Endothelial cell of umbilical vein (primary cell): Measurements from ENCODE around the gene C17orf78. TPM values are rescaled to one million over a fixed set of nuclear protein-coding genes. Genes with fewer than 3 reads are reported as not detected.

Source experiments
- BruUV-seq: library from RNA; stranded (reverse); fragments of 400-500 nt; replicated peaks from 2 replicates; lab custom pipeline; 2021; lab: Mats Ljungman, UMichigan
- CTCF ChIA-PET: fragments of 300-600, 350-600 bp; sonication (Branson Sonifier 250); formaldehyde crosslinking; loops from one replicate; lab custom pipeline; 2021; ENCODE audit warnings: antibody characterized with exemption, inconsistent platforms; lab: Charles Lee
- POLR2A ChIA-PET: fragments of 300-600, 350-600 bp; sonication (Branson Sonifier 250); formaldehyde crosslinking; loops from one replicate; lab custom pipeline; 2021; ENCODE audit warnings: antibody characterized with exemption, inconsistent platforms; lab: Charles Lee
- DNase-seq: peaks from one replicate; pipeline ENCODE4 v3.0.0-alpha.2; 2011; ENCODE audit warnings: low read depth, low spot score
- FAIRE-seq: peaks from 2 replicates; lab custom pipeline; 2011; peaks lifted over from hg19 to GRCh38; lab: Jason Lieb, UNC
- H2AFZ ChIP-seq: 2 replicates; pipeline ENCODE4 v1.6.0; 2012; ENCODE audit warnings: low read depth, low read length, control low read depth, inconsistent platforms
- H3K27ac ChIP-seq: 2 replicates; pipeline ENCODE4 v1.5.1; 2011; ENCODE audit warnings: low read depth, mild to moderate bottlenecking, control low read depth, low read length, moderate library complexity; ENCODE audit not compliant: insufficient read depth
- H3K27me3 ChIP-seq, 2 experiments: 2 replicates each; pipeline versions ENCODE4 v1.6.0 to v1.6.1; 2011; ENCODE audit warnings: low read length in 2 of 2, mixed read lengths in 1 of 2; ENCODE audit not compliant: control insufficient read depth in 2 of 2, insufficient read depth in 2 of 2
- H3K36me3 ChIP-seq, 2 experiments: 2 replicates in 1 of 2; 3 replicates in 1 of 2; pipeline ENCODE4 v1.5.1; 2011; ENCODE audit warnings: low read length in 2 of 2, mild to moderate bottlenecking in 1 of 2, moderate library complexity in 1 of 2; ENCODE audit not compliant: control insufficient read depth in 2 of 2, insufficient read depth in 2 of 2; ENCODE audit errors: extremely low read depth in 1 of 2
- H3K4me1 ChIP-seq: 3 replicates; pipeline ENCODE4 v1.5.1; 2011; ENCODE audit warnings: mild to moderate bottlenecking, low read length; ENCODE audit not compliant: control insufficient read depth, insufficient read depth; ENCODE audit errors: extremely low read depth
- H3K4me2 ChIP-seq: 2 replicates; pipeline ENCODE4 v1.6.1; 2011; ENCODE audit warnings: low read length, control low read depth, mixed read lengths; ENCODE audit not compliant: insufficient read depth
- H3K4me3 ChIP-seq, 3 experiments: fragments of 200-600 bp in 1 of 3; sonication (generic), shearing (Covaris generic) in 1 of 3; replicated peaks in 1 of 3; 2 replicates each; pipeline ENCODE4 v1.5.1; 2011 to 2016; ENCODE audit warnings: control low read depth in 3 of 3, low read length in 3 of 3, mild to moderate bottlenecking in 2 of 3, inconsistent platforms in 1 of 3, low read depth in 1 of 3, moderate library complexity in 1 of 3; ENCODE audit not compliant: insufficient read depth in 1 of 3
- H3K79me2 ChIP-seq: 2 replicates; pipeline ENCODE4 v1.6.0; 2012; ENCODE audit warnings: low read length, inconsistent platforms; ENCODE audit not compliant: control insufficient read depth, insufficient read depth
- H3K9ac ChIP-seq: replicated peaks from 2 replicates; pipeline ENCODE3; 2011; ENCODE audit warnings: low read length, control low read depth; ENCODE audit not compliant: insufficient read depth; ENCODE audit errors: extremely low read depth
- H3K9me1 ChIP-seq: replicated peaks from 3 replicates; pipeline ENCODE4 v1.6.0; 2011; ENCODE audit warnings: mild to moderate bottlenecking, low read length; ENCODE audit not compliant: control insufficient read depth, insufficient read depth; ENCODE audit errors: extremely low read depth
- H3K9me3 ChIP-seq: replicated peaks from 2 replicates; pipeline ENCODE4 v1.5.1; 2012; ENCODE audit warnings: low read length, inconsistent platforms; ENCODE audit not compliant: control insufficient read depth, insufficient read depth
- H4K20me1 ChIP-seq: replicated peaks from 2 replicates; pipeline ENCODE3; 2011; ENCODE audit warnings: mild to moderate bottlenecking, low read length; ENCODE audit not compliant: control insufficient read depth, insufficient read depth; ENCODE audit errors: extremely low read depth
- EZH2 ChIP-seq: IDR thresholded peaks from 2 replicates; pipeline ENCODE4 v1.6.1; 2012; ENCODE audit warnings: borderline replicate concordance, low read depth, mild to moderate bottlenecking, moderate library complexity, low read length, inconsistent platforms; ENCODE audit not compliant: severe bottlenecking
- FOS ChIP-seq: IDR thresholded peaks from 2 replicates; pipeline ENCODE4 v1.6.1; 2011; ENCODE audit warnings: mild to moderate bottlenecking, low read length, moderate library complexity, borderline replicate concordance; ENCODE audit not compliant: insufficient read depth
- GATA2 ChIP-seq: IDR thresholded peaks from 2 replicates; pipeline ENCODE4 v1.7.0; 2011; ENCODE audit warnings: low read depth, mild to moderate bottlenecking, moderate library complexity, mixed read lengths, low read length; ENCODE audit not compliant: insufficient read length, insufficient read depth
- JUN ChIP-seq: IDR thresholded peaks from 2 replicates; pipeline ENCODE4 v1.6.1; 2011; ENCODE audit warnings: borderline replicate concordance, low read depth; ENCODE audit not compliant: insufficient read length, insufficient read depth
- MAX ChIP-seq: IDR thresholded peaks from 2 replicates; pipeline ENCODE4 v1.6.1; 2011; ENCODE audit not compliant: insufficient read depth, insufficient read length
- MYC ChIP-seq: IDR thresholded peaks from one replicate; pipeline ENCODE4 v1.6.1; 2011; ENCODE audit warnings: mild to moderate bottlenecking, low read depth, low read length
- POLR2A ChIP-seq: IDR thresholded peaks from 2 replicates; pipeline ENCODE4 v1.6.1; 2012; ENCODE audit warnings: low read depth, mild to moderate bottlenecking, control low read depth, low read length
- POLR2AphosphoS5 ChIP-seq: IDR thresholded peaks from 2 replicates; pipeline ENCODE4 v1.6.1; 2012; ENCODE audit warnings: low read depth, mild to moderate bottlenecking, control low read depth, low read length, moderate library complexity; ENCODE audit not compliant: insufficient read depth
- dilution Hi-C: fragments of 300-500 bp; cut with MboI; formaldehyde crosslinking; loops from one replicate; pipeline ENCODE4 v1.15.0; 2019; ENCODE audit warnings: low sequenced_read_pairs; ENCODE audit not compliant: extremely low pct_ligation_motif_present
- intact Hi-C: fragments of 100-400 bp; cut with micrococcal nuclease; formaldehyde crosslinking; loops from one replicate; pipeline ENCODE4 v1.10.0; 2022
- polyA plus RNA-seq, 4 experiments: library from polyadenylated mRNA; depleted of rRNA in 3 of 4; stranded (reverse) in 3 of 4; unstranded in 1 of 4; fragments of >200 nt; gene quantifications; 2 replicates each; pipeline versions ENCODE4 v1.2.1 to v1.2.3, GENCODE V29; 2011 to 2012; ENCODE audit warnings: missing spikeins in 1 of 4
- total RNA-seq: library from RNA; stranded (reverse); gene quantifications from 2 replicates; pipeline ENCODE4 v1.2.3, GENCODE V29; 2021
- TF ChIP-seq, protein P1 (sequence below), 2 donors: IDR thresholded peaks; 1 replicate in 1 of 2; 2 replicates in 1 of 2; pipeline ENCODE4 v1.5.1; 2011; ENCODE audit warnings: low read length in 2 of 2, mild to moderate bottlenecking in 2 of 2, moderate library complexity in 2 of 2, control low read depth in 1 of 2, inconsistent platforms in 1 of 2, low read depth in 1 of 2; ENCODE audit not compliant: insufficient read depth in 1 of 2; ENCODE audit errors: extremely low read depth in 1 of 2

The C17orf78 gene
- total and polyA plus RNA-seq, 2 donors (not counting 3 experiments of a cell fraction or from before 2014, with no cell fraction given): not detected

DNA sequence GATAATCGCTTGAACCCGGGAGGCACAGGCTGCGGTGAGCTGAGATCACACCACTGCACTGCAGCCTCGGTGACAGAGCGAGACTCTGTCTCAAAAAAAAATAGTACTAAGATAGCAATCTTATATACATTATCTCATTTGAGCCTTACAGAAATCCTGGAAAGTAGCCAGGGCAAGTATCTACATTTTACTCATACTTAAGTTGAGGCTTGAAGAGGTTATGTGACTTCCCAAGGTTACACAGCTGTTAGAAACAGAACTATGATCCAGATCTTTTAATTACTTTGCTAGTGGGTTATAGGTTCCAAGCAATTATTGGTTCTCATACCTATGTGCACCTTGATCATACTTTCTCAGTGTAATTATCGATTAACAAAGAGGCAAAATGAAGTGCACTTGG lies 15.4 kb downstream of the C17orf78 start:
- Histone ChIP-seq H2AFZ (no peak overlapping the region), H3K27ac (no peak overlapping the region), H3K4me3 (no peak overlapping the region), H3K36me3 (no peaks in the 10 kb centered on the region), H3K27me3 (no peaks in the 10 kb centered on the region), H3K4me1 (no peaks in the 10 kb centered on the region), H3K4me2 (no peak overlapping the region), H3K9me1 (no peaks in the 10 kb centered on the region), H3K9ac (no peak overlapping the region), H3K79me2 (no peaks in the 10 kb centered on the region), H4K20me1 (no peaks in the 10 kb centered on the region), H3K9me3 (no peaks in the 10 kb centered on the region)
- CTCF ChIA-PET: interaction anchor here (0.7 to 12.2 kb wide), 3 partner anchors 13 to 32 kb away, joined by 3 to 123 read pairs (median 3); partner anchors contain the start of gene C17orf78
- TF ChIP-seq MYC: no peak
- no peak for TF ChIP-seq FOS
- no peak for TF ChIP-seq POLR2A
- TF ChIP-seq EZH2: no peak
- TF ChIP-seq, protein P1, sequence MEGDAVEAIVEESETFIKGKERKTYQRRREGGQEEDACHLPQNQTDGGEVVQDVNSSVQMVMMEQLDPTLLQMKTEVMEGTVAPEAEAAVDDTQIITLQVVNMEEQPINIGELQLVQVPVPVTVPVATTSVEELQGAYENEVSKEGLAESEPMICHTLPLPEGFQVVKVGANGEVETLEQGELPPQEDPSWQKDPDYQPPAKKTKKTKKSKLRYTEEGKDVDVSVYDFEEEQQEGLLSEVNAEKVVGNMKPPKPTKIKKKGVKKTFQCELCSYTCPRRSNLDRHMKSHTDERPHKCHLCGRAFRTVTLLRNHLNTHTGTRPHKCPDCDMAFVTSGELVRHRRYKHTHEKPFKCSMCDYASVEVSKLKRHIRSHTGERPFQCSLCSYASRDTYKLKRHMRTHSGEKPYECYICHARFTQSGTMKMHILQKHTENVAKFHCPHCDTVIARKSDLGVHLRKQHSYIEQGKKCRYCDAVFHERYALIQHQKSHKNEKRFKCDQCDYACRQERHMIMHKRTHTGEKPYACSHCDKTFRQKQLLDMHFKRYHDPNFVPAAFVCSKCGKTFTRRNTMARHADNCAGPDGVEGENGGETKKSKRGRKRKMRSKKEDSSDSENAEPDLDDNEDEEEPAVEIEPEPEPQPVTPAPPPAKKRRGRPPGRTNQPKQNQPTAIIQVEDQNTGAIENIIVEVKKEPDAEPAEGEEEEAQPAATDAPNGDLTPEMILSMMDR (IDR thresholded peaks at IDR 0.05; ENCODE audit: extremely low read depth in 1 of 2, insufficient read depth in 1 of 2, low read depth in 1 of 2, low read length in 2 of 2): no peak
- TF ChIP-seq GATA2: no peak
- TF ChIP-seq POLR2AphosphoS5: no peak
- no peak for TF ChIP-seq JUN
- no peak for TF ChIP-seq MAX
- POLR2A ChIA-PET: no interaction called here
- no peak for FAIRE-seq
- dilution Hi-C loops: no loop called here
- BruUV-seq: no TSS peak
- intact Hi-C loops: no loop called here
- no peak for DNase-seq
